ENCODE data around the gene JAM3.

The JAM3 gene

GRCh38 chr11:134025082-134025429, 43.8 kb upstream of the JAM3 start:
- no peak overlapping the region for H3K4me3 ChIP-seq (ENCODE audit: low read depth, low read length)

GRCh38 chr11:134026655-134027343, 42.1 kb upstream of the JAM3 start:
- TF ChIP-seq, protein P1, sequence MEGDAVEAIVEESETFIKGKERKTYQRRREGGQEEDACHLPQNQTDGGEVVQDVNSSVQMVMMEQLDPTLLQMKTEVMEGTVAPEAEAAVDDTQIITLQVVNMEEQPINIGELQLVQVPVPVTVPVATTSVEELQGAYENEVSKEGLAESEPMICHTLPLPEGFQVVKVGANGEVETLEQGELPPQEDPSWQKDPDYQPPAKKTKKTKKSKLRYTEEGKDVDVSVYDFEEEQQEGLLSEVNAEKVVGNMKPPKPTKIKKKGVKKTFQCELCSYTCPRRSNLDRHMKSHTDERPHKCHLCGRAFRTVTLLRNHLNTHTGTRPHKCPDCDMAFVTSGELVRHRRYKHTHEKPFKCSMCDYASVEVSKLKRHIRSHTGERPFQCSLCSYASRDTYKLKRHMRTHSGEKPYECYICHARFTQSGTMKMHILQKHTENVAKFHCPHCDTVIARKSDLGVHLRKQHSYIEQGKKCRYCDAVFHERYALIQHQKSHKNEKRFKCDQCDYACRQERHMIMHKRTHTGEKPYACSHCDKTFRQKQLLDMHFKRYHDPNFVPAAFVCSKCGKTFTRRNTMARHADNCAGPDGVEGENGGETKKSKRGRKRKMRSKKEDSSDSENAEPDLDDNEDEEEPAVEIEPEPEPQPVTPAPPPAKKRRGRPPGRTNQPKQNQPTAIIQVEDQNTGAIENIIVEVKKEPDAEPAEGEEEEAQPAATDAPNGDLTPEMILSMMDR (IDR thresholded peaks at IDR 0.05; ENCODE audit: low read depth, low read length, missing control alignments) = no peak
- no peak overlapping the region for H3K4me3 ChIP-seq (ENCODE audit: low read depth, low read length)
- no peak for DNase-seq (ENCODE audit: low read depth)
- in situ Hi-C loops (cut with HindIII; ENCODE audit: low sequenced_read_pairs) = no loop called here

More at GRCh38 chr11:134025082-134025429, 43.8 kb upstream of the JAM3 start:
- in situ Hi-C loops (cut with HindIII; ENCODE audit: low sequenced_read_pairs) = no loop called here
- no peak for DNase-seq (ENCODE audit: low read depth)
- TF ChIP-seq, protein P1 (IDR thresholded peaks at IDR 0.05; ENCODE audit: low read depth, low read length, missing control alignments) = no peak

GRCh38 chr11:134027671-134028070, 41.2 kb upstream of the JAM3 start:
- no peak overlapping the region for H3K4me3 ChIP-seq (ENCODE audit: low read depth, low read length)
- no peak for DNase-seq (ENCODE audit: low read depth)
- TF ChIP-seq, protein P1 (IDR thresholded peaks at IDR 0.05; ENCODE audit: low read depth, low read length, missing control alignments) = no peak
- in situ Hi-C loops (cut with HindIII; ENCODE audit: low sequenced_read_pairs) = no loop called here

DNA sequence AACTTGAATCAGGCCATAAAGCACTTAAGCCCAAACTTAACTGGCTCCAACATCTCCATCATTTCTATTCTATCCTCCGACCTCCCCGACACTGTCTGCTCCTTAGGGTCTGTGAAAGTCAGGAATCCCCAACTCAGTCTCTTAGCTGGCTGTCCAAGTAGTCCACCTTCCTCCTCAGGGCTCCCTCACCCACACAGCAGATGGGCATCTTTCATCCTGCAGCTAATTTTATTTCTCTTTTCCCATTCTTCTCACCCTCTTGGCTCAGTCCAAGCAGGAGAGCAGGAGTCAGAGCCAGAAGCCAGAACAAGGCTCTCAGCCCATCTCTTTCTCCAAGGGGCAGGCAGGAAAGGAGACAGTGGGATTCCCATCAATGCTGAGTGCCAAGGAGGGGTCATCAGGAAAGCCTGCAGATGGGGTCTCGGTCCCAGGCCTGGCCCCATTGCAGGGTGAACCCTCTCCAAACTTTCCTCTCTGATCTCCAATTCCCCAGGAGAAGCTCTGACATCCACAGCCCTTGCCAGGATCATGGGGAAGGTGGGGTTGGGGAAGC, 40.4 kb upstream of the JAM3 start:
- in situ Hi-C loops (cut with HindIII; ENCODE audit: low sequenced_read_pairs) = no loop called here
- no peak for DNase-seq (ENCODE audit: low read depth)
- TF ChIP-seq, protein P1 (IDR thresholded peaks at IDR 0.05; ENCODE audit: low read depth, low read length, missing control alignments) = no peak
- H3K4me3 ChIP-seq (ENCODE audit: low read depth, low read length) = no peak overlapping the region

DNA sequence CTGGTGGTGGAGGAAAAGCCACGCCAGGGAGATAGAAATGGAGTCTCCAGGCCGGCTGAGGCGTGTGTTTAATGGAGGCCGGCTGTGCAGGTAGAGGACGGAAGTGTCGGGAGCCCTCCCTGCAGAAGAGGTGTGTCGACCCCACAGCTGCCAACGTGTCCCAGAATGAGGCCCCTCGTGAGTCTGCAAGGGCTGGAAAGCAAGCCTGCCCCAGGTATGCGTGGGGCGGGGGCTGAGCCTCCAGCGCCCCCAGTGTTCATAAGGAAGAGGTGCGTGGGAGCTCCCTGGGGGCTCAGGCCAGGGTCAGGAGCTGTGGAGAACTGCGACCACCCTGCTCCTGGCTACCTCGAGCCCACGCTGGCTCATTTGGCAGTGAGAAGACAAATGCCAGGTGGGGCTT, 38.0 kb upstream of the JAM3 start:
- TF ChIP-seq, protein P1 (IDR thresholded peaks at IDR 0.05; ENCODE audit: low read depth, low read length, missing control alignments) = peak; percentile 8
- no peak overlapping the region for H3K4me3 ChIP-seq (ENCODE audit: low read depth, low read length)
- DNase-seq (ENCODE audit: low read depth) = no peak
- in situ Hi-C loops (cut with HindIII; ENCODE audit: low sequenced_read_pairs) = no loop called here

DNA sequence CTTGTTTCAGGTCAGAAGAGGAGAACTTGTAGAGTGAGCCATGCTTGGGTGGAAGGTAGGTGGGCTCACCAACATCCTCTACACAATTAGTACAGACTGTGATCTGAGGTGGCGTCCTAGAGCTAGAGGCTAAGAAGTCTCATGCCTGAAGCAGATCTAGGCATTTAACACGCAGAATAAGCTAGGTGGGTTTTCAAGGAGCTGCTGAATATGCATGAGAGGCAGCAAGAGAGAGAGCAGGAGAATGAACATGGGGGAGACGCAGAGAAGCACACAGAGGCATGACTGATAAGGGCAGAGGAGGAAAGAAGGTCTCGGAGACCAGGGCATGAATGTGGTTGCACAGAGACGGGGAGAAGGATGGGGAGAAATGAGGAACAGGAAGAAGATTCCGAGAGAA, 36.8 kb upstream of the JAM3 start:
- H3K4me3 ChIP-seq (ENCODE audit: low read depth, low read length) = no peak overlapping the region
- in situ Hi-C loops (cut with HindIII; ENCODE audit: low sequenced_read_pairs) = no loop called here
- DNase-seq (ENCODE audit: low read depth) = no peak
- TF ChIP-seq, protein P1 (IDR thresholded peaks at IDR 0.05; ENCODE audit: low read depth, low read length, missing control alignments) = no peak
